CD4-positive, alpha-beta T cell treated with Interleukin-6 for 4 hours (primary cell): ENCODE data around the gene RCN2.
"Not testable (repeated sequence)": the region's sequence is repeated elsewhere in the genome, so short reads cannot be mapped to it uniquely, and the experiment has no call there.

Experiments used
- DNase-seq: peaks from one replicate; pipeline ENCODE4 v3.0.0-alpha.2; 2020; ENCODE audit warnings: mixed read lengths

The RCN2 gene

GRCh38 chr15:76932135-76932966 lies 802 bp downstream of the RCN2 start:
- DNase-seq, result peak; percentile 2

- no peak for DNase-seq
These were observed 4.1 kb downstream of the RCN2 start for GRCh38 chr15:76935620-76936019.

DNA sequence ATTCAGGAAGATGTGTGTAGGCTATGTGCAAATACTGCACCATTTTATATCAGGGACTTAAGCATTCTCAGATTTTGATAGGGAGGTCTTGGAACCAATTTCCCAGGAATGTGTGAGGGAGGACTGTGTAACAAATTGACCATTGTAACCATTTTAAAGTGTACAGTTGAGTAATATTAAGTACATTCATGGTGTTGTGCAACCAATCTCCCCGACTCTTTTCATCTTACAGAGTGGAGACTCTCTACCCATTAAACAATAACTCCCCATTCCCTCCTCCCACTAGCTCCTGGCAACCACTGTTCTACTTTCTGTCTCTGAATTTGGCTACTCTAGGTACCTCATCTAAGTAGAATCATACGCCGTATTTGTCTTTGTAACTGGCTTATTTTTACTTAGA lies 5.1 kb downstream of the RCN2 start:
- no peak for DNase-seq

- no peak for DNase-seq
These were observed 7.2 kb downstream of the RCN2 start for GRCh38 chr15:76938752-76939151.

- no peak for DNase-seq
These were observed 8.2 kb downstream of the RCN2 start for GRCh38 chr15:76939715-76940114.

DNA sequence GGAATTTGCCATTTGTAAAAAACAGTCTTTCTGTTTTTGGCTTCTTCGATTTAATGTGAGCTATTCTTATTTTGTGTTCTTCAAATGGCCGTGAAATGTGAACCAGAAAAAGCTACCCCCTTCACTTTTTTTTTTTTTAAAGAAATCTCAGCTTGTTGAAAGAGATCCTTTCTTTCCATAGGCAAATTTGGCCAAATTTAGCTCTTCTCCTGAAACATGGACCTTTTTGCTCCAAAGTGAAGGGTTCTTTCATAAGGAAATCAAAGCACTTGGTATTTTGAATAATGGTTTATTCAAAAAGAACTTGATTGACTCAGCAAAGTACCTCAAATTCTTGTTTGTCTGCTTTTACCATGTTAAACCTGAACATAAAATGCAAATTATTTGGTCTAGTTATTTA lies 10.1 kb downstream of the RCN2 start:
- DNase-seq, result no peak

GRCh38 chr15:76942331-76942730 lies 10.8 kb downstream of the RCN2 start:
- DNase-seq, result no peak

DNA sequence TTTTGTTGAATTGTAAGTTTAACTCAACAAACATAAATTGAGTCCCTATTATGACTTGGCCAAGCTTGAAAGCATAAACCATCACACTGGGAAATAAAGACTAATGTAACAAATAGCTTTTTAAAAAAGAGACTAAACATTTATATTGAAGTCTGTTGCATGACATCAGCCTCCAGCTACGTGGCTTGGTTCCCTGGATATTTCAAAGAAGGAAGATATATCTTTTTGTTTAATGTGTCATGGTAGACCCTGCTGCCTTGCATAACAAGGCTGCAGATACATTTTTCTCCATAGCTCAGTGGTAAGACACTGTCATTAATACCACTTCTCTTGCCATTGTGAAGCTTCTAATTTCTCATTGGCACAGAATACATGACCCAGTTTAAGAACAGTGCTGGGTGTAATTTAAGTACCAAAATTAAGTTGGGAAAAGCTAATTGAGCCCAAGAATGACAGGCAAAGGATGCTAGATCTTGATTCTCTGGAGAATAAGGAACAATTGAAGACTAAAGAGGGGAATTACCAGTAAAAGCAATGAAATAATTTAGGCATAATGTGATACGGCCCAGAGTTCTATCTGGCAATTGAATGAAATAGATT lies 14.0 kb downstream of the RCN2 start:
- no peak for DNase-seq

DNA sequence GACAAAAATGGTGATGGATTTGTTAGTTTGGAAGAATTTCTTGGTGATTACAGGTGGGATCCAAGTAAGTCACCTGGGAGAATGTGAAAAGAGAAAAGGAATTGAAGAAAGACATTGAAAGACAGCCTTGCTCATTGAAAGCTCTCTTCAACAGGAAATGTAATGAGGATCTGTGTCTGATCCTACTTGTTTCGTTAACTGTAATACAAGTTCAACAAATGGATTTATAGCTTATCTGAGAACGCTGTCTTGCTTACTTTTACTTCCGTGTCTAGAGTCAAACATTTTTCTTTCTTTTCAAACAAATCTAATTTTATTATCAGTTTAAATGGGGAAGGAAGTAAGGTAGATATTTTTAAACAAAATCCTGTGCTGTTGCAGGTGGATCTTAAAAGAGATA lies 15.9 kb downstream of the RCN2 start:
- no peak for DNase-seq

GRCh38 chr15:76951220-76951619 lies 19.7 kb downstream of the RCN2 start:
- DNase-seq, result no peak

DNA sequence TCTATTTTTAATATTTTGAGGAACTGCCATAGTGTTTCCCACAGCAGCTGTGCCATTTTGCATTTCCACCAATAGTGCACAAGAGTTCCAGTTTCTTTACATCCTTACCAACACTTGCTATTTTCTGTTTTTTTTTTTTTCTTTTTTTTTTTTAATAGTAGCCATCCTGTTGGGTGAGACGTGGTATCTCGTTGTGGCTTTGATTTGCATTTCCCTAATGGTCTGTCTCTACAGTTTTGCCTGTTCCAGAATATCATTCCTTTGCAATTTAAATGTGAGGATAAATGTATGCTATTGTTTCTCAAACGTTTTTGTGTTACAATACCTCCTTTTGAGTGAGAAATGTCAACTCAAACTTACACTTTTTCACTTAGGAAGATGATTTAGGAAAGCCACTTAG lies 22.4 kb downstream of the RCN2 start:
- no peak for DNase-seq

- DNase-seq, result no peak
These were observed 23.2 kb downstream of the RCN2 start for GRCh38 chr15:76954744-76955143.

DNA sequence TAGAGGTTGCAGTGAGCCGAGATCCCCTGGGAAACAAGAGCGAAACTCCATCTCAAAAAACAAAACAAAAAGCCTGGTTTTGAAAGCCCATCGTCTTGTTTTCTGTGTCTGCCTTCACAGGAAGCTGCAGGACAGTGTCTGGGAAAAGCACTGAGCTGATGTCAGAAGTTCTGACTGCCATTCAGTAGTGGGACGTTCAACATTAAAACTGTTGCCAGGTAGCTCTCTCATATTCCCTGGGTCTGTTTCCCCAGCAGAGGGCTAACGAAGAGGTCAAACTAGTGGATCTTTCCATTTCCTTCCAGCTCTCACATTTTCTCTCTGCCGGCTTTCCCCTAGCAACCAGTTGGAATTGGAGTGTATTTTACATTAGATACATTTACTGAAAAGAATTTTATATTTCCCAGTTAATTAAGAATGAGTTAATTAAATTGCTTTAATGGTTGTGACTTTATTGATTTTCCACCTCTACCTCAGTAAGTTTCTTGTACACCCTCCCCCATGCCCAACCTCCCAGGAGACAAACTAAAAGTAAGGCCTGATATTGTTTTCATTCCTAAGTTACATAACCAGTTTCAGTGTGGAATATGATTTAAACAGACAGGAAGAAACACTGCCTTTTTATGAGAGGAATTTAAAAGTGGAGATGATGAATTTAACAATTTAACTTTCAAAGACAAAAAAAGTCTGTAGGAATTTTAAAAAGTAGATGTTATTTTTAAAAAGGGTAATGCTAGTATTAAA lies 29.9 kb downstream of the RCN2 start:
- DNase-seq, result no peak

- DNase-seq, result no peak
These were observed 30.9 kb downstream of the RCN2 start for GRCh38 chr15:76962337-76963013.

- no peak for DNase-seq
These were observed 32.0 kb downstream of the RCN2 start for GRCh38 chr15:76963596-76963995.

DNA sequence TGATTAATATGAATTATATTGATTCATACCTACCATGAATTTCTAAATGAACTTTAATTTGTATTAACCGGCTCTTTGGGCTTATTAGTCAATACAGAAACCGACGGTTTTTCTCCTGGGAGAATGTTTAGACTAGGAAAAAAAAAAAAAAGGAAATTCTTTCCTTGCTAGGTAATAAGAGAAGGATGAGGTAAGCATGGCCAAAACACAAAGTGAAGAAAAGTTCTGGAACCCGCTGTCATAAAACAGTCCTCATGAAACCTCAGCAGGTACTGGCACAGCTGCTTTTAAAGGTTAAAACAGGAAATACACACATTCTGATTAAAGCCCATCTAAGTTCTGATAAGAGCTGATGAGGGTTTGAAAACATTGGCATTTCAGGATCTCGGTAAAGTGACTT lies 32.6 kb downstream of the RCN2 start:
- no peak for DNase-seq

- not testable (repeated sequence) for DNase-seq
These were observed 34.5 kb downstream of the RCN2 start for GRCh38 chr15:76966051-76966450.

- DNase-seq, result no peak
These were observed 35.5 kb downstream of the RCN2 start for GRCh38 chr15:76967067-76967466.

GRCh38 chr15:76968306-76968705 lies 36.8 kb downstream of the RCN2 start:
- DNase-seq, result no peak

- no peak for DNase-seq
These were observed 41.1 kb downstream of the RCN2 start for GRCh38 chr15:76972389-76973361.

GRCh38 chr15:76973362-76973743 lies 41.8 kb downstream of the RCN2 start:
- DNase-seq, result peak; percentile 79

DNA sequence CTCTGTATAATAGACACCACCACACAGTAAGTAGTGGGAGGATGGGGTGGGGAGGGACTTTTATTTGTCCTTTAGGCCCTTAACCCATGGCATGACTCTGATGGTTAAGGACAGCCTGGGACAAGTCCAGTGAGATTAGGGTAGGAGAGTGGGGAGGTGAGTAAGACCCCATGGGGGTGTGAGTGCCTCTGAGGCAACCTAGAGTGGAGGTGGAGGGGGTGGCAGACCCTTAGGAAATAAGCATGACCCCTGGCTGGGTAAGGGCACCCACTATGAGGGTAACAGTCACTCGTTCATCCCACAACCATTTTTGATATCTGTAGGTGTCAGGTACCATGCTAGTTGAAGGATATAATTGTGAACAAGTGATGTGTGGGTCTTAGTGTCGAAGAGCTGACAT lies 42.4 kb downstream of the RCN2 start:
- DNase-seq, result no peak
